CD4-positive, alpha-beta T cell (primary cell): ENCODE data around the gene REXO1. TPM values are rescaled to one million over a fixed set of nuclear protein-coding genes. Genes with fewer than 3 reads are reported as not detected.

Source experiments
- ATAC-seq: fragments of 200-7000 bp; cut with Tn5 transposase; one replicate; pipeline ENCODE4 v1.10.0; 2022; ENCODE audit warnings: mild to moderate bottlenecking; ENCODE audit not compliant: poor library complexity
- CTCF ChIA-PET: fragments of 350-600 bp; sonication (Branson Sonifier 250); formaldehyde crosslinking; loops from one replicate; lab custom pipeline; 2021; ENCODE audit warnings: antibody characterized with exemption, inconsistent platforms; lab: Charles Lee
- POLR2A ChIA-PET: fragments of 350-600 bp; sonication (Branson Sonifier 250); formaldehyde crosslinking; loops from one replicate; lab custom pipeline; 2021; ENCODE audit warnings: antibody characterized with exemption, inconsistent platforms; lab: Charles Lee
- DNase-seq, 14 experiments: peaks; one replicate each; pipeline ENCODE4 v3.0.0-alpha.2; 2013 to 2020; ENCODE audit warnings: mixed read lengths in 2 of 14
- H3K27ac ChIP-seq, 2 donors: one replicate each; pipeline versions ENCODE4 v1.5.1 to v1.7.0; 2013; ENCODE audit warnings: low read length in 2 of 2, low read depth in 1 of 2, mild to moderate bottlenecking in 1 of 2
- H3K27me3 ChIP-seq, 2 experiments: 1 replicate in 1 of 2; 2 replicates in 1 of 2; pipeline versions ENCODE4 v1.6.1 to v1.7.0; 2013; ENCODE audit warnings: low read length in 2 of 2, control low read depth in 1 of 2, mild to moderate bottlenecking in 1 of 2, moderate library complexity in 1 of 2; ENCODE audit not compliant: insufficient read depth in 2 of 2, control insufficient read depth in 1 of 2
- H3K36me3 ChIP-seq: one replicate; pipeline ENCODE4 v1.6.1; 2013; ENCODE audit warnings: low read length, control low read depth; ENCODE audit not compliant: insufficient read depth
- H3K4me1 ChIP-seq: one replicate; pipeline ENCODE4 v1.6.1; 2013; ENCODE audit warnings: low read length, control low read depth; ENCODE audit not compliant: insufficient read depth
- H3K4me3 ChIP-seq: one replicate; pipeline ENCODE4 v1.5.1; 2013; ENCODE audit warnings: mild to moderate bottlenecking, low read length, moderate library complexity
- H3K9me3 ChIP-seq, 2 experiments: 1 replicate in 1 of 2; 2 replicates in 1 of 2; pipeline versions ENCODE4 v1.6.1 to v1.7.0; 2013; ENCODE audit warnings: low read length in 2 of 2, mild to moderate bottlenecking in 2 of 2, control low read depth in 1 of 2, moderate library complexity in 1 of 2; ENCODE audit not compliant: control insufficient read depth in 1 of 2, insufficient read depth in 1 of 2
- H3K27ac Mint-ChIP-seq: one replicate; pipeline ENCODE4 v1.8.0; 2020; ENCODE audit warnings: mixed read lengths
- H3K27me3 Mint-ChIP-seq: one replicate; pipeline ENCODE4 v1.8.0; 2021; ENCODE audit warnings: mixed read lengths
- H3K36me3 Mint-ChIP-seq: one replicate; pipeline ENCODE4 v1.8.0; 2021; ENCODE audit warnings: low read depth, mixed read lengths
- H3K4me1 Mint-ChIP-seq: one replicate; pipeline ENCODE4 v1.8.0; 2021; ENCODE audit warnings: low read depth, mixed read lengths
- H3K4me3 Mint-ChIP-seq: one replicate; pipeline ENCODE4 v1.8.0; 2020; ENCODE audit warnings: mild to moderate bottlenecking, mixed read lengths
- H3K9me3 Mint-ChIP-seq: one replicate; pipeline ENCODE4 v1.8.0; 2020; ENCODE audit warnings: mixed read lengths
- intact Hi-C, 2 experiments: fragments of 100-400 bp; cut with DNase I in 1 of 2; cut with micrococcal nuclease in 1 of 2; formaldehyde crosslinking; loops; one replicate each; pipeline versions ENCODE4 v1.15.1 to v1.9.0; 2023 to 2025; cut with DNase I, micrococcal nuclease
- total RNA-seq, 174 experiments: library from RNA in 2 of 174; stranded (reverse) in 2 of 174; gene quantifications; one replicate each; pipeline ENCODE4 v1.2.3 and lab custom pipeline; 2021 to 2026
- TF ChIP-seq, protein P1 (sequence below): fragments of 200-600 bp; IDR thresholded peaks from one replicate; pipeline ENCODE4 v1.8.0; 2022; ENCODE audit warnings: antibody characterized with exemption, mild to moderate bottlenecking

Gene REXO1
- total RNA-seq, 2 experiments from 2014 or later, result 106 to 114 TPM

DNA sequence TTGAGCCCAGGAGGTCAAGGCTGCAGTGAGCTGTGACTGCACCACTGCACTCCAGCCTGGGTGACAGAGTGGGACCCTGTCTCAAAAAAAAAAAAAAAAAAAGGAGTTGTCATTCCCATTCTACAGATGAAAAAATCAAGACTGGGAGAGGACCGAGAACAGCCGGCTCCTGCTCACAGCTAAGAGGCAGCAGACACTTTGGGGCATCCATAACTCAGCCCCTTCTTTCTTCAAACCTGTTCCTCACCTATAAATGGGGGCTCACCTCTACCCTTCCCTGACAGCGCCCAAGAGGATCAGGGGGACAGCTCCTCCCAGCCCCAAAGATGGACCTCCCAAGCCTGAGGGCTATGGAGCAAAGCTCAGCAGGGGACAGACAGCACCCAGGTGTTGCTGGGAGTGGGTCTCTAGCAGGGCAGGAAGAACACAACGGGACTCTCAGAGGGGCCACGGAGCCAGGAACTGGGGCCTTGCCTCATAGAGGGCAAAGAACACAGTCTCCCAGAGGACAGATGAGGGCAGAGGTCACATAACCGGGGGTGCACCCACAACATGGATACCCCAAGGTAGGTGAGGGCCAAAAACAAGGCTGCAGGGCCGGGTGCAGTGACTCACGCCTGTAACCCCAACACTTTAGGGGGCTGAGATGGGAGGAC is 18.5 kb upstream of the REXO1 start:
- Histone ChIP-seq H3K4me1 (peaks cover 24% of the 10 kb centered on the region), H3K36me3 (peaks cover 13% of the 10 kb centered on the region), H3K27ac (no peak overlapping the region), H3K27me3 (no peaks in the 10 kb centered on the region), H3K9me3 (no peaks in the 10 kb centered on the region), H3K4me3 (no peak overlapping the region)
- Mint-ChIP-seq H3K4me3 (peak overlapping the region; percentile 45), H3K27ac (peak overlapping the region; percentile 36), H3K27me3 (no peaks in the 10 kb centered on the region), H3K36me3 (peaks cover 25% of the 10 kb centered on the region), H3K4me1 (peaks cover 17% of the 10 kb centered on the region), H3K9me3 (no peaks in the 10 kb centered on the region)
- TF ChIP-seq, protein P1, sequence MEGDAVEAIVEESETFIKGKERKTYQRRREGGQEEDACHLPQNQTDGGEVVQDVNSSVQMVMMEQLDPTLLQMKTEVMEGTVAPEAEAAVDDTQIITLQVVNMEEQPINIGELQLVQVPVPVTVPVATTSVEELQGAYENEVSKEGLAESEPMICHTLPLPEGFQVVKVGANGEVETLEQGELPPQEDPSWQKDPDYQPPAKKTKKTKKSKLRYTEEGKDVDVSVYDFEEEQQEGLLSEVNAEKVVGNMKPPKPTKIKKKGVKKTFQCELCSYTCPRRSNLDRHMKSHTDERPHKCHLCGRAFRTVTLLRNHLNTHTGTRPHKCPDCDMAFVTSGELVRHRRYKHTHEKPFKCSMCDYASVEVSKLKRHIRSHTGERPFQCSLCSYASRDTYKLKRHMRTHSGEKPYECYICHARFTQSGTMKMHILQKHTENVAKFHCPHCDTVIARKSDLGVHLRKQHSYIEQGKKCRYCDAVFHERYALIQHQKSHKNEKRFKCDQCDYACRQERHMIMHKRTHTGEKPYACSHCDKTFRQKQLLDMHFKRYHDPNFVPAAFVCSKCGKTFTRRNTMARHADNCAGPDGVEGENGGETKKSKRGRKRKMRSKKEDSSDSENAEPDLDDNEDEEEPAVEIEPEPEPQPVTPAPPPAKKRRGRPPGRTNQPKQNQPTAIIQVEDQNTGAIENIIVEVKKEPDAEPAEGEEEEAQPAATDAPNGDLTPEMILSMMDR, result no peak
- CTCF ChIA-PET, result interaction anchor here (0.7 kb wide), 1 partner anchor 60 kb away, joined by 3 read pairs; no protein-coding TSS in a partner anchor
- POLR2A ChIA-PET, result interaction anchor here (1.2 to 3.6 kb wide), 2 partner anchors 9 kb away, joined by 3 to 41 read pairs; no protein-coding TSS in a partner anchor
- DNase-seq (peak in 1 of 14 experiments; percentile 34), ATAC-seq (no peak)
- intact Hi-C loops, result no loop called here

DNA sequence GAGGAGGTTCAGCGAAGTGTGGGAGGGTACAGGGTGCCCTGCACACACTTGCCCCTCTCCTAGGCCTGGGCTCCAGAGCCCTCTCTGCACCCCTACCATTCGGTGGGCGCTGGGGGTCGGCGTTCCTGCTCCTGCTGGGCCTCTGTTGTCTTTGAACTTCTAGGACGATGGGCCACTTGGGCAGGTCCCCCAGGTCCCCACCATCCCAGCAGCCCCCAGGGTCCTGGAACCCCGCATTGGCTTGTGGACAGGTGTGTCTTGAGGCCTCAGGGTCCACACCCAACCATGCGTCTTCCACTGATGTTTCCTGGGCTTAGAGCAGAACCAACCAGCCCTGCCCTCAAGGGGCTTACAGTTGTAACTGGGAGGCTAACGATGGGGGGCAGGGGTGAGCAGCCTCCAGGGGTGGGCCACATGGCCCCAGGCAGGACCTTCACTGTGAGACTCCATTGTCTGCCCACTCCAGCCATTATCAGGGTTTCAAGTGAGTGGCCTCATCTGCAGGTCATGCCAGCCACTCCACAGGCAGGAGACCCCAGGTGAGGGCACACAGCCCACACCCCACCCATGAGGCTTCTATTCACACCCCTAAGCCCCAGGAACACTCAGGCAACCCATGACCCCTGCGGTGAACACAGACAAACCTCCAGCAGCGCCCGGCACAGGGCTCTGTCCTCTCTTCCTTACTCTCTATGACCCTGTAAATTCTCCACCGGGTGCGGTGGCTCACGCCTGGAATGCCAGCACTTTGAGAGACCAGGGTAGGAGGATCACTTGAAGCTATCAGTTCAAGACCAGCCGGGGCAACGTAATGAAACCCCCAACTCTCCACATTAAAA is 17.1 kb upstream of the REXO1 start:
- H3K4me1 Mint-ChIP-seq, result peaks cover 30% of the 10 kb centered on the region
- intact Hi-C loops, result no loop called here
- H3K4me3 Mint-ChIP-seq, result peak overlapping the region; percentile 85

More for the DNA sequence above, 17.1 kb upstream of the REXO1 start:
- Histone ChIP-seq H3K27ac (peak overlapping the region; percentile 13 to 67), H3K9me3 (no peaks in the 10 kb centered on the region), H3K36me3 (peaks cover under 1% of the 10 kb centered on the region), H3K4me3 (peak overlapping the region; percentile 83), H3K4me1 (peaks cover 32% of the 10 kb centered on the region), H3K27me3 (no peaks in the 10 kb centered on the region)
- peak overlapping the region; percentile 69 for H3K27ac Mint-ChIP-seq
- POLR2A ChIA-PET, result interaction anchor here (0.8 to 3.6 kb wide), 9 partner anchors 10 to 76 kb away, joined by 3 to 41 read pairs (median 5); partner anchors contain the start of gene ABHD17A
- no peaks in the 10 kb centered on the region for H3K27me3 Mint-ChIP-seq
- CTCF ChIA-PET, result interaction anchor here (0.8 to 1.5 kb wide), 10 partner anchors 9 to 83 kb away, joined by 3 to 23 read pairs (median 4); no protein-coding TSS in a partner anchor
- peaks cover 24% of the 10 kb centered on the region for H3K36me3 Mint-ChIP-seq
- peak in 1 of 14 experiments; percentile 47 for DNase-seq
- ATAC-seq, result no peak
- TF ChIP-seq, protein P1, result no peak
- no peaks in the 10 kb centered on the region for H3K9me3 Mint-ChIP-seq
